ENCODE measurements around the gene SOCS2. TPM values are rescaled to one million over a fixed set of nuclear protein-coding genes. Genes with fewer than 3 reads are reported as not detected.

Gene SOCS2
- polyA plus RNA-seq, 2 of the 4 experiments (the other 2 are of a cell fraction): 21.8 to 22.2 TPM

DNA sequence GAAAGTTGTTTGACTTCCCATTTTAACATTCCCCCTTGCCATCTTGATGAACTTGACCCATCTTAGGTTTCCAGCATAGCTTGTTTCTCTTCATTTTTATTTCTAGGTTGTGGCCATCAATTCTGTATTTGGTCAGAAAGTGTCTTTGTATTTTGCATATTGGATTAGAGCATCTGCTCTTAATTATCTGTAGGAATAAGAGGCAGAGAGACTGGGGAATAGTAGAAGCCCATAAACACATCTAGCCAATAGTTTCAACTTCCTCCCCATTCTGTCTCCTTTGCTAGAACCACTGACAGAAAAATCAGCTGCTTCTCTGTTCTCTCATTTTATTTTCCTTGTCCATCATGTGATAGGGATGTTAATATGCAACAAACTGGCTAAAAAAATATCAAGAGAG, 8.2 kb downstream of the SOCS2 start:
- FAIRE-seq: no peak
- POLR2A ChIA-PET: interaction anchor here (0.7 kb wide), 1 partner anchor 69 kb away, joined by 7 read pairs; no protein-coding TSS in a partner anchor
- DNase-seq (ENCODE audit: low read depth in 1 of 2, low spot score in 1 of 2): no peak
- Histone ChIP-seq H3K4me2 (no peak overlapping the region), H3K4me3 (no peak overlapping the region), H3K9me3 (no peaks in the 10 kb centered on the region), H3K4me1 (no peaks in the 10 kb centered on the region), H3K27ac (no peak overlapping the region)
- TF ChIP-seq CBX8 (IDR thresholded peaks at IDR 0.05) (no peak), PHF8 (IDR thresholded peaks at IDR 0.05; ENCODE audit: borderline replicate concordance, low read depth) (no peak), ZNF302 (CRISPR knock-in tag; IDR thresholded peaks at IDR 0.05) (no peak), HOXA7 (CRISPR knock-in tag; IDR thresholded peaks at IDR 0.05) (no peak), HDAC2 (IDR thresholded peaks at IDR 0.05) (no peak), HOXB13 (CRISPR knock-in tag; IDR thresholded peaks at IDR 0.05; ENCODE audit: low read depth) (no peak), JUN (IDR thresholded peaks at IDR 0.05) (no peak), EHMT2 (IDR thresholded peaks at IDR 0.05; ENCODE audit: low read depth) (no peak), TFCP2L1 (CRISPR knock-in tag; IDR thresholded peaks at IDR 0.05) (no peak)
- TF ChIP-seq, protein P1, sequence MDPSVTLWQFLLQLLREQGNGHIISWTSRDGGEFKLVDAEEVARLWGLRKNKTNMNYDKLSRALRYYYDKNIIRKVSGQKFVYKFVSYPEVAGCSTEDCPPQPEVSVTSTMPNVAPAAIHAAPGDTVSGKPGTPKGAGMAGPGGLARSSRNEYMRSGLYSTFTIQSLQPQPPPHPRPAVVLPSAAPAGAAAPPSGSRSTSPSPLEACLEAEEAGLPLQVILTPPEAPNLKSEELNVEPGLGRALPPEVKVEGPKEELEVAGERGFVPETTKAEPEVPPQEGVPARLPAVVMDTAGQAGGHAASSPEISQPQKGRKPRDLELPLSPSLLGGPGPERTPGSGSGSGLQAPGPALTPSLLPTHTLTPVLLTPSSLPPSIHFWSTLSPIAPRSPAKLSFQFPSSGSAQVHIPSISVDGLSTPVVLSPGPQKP (IDR thresholded peaks at IDR 0.05; ENCODE audit: low read depth, low read length): no peak
- ATAC-seq: no peak
- CTCF ChIA-PET: interaction anchor here (0.6 to 5.6 kb wide), 9 partner anchors 8 to 521 kb away, joined by 3 to 39 read pairs (median 4); partner anchors contain the start of gene SOCS2

DNA sequence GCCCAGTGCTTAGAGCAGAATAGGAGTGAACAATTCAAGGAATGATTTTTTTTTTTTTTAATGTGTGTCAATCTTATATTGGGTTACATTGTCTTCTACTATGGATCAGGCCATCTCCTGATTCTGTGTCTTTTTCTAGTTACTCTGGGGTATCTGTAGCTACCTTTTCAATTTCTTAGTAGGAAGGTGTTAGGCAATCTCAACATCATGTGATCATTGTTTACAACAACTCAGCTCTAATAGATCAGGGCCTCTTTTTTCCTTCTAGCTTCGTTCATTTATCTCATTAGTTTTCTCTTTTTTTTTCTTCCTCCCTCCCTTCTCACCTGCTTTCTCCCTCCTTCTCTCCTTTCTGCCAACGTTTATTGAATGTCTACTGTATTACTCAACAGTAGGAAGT, 8.9 kb downstream of the SOCS2 start:
- FAIRE-seq (no peak), DNase-seq (ENCODE audit: low read depth in 1 of 2, low spot score in 1 of 2) (no peak), ATAC-seq (no peak)
- no peak overlapping the region for H3K27ac ChIP-seq
- 13% methylated on average over 2 of the region's 2 CpGs for WGBS (ENCODE audit: missing lambda C conversion rate)
- H3K9me3 ChIP-seq: no peaks in the 10 kb centered on the region
- POLR2A ChIA-PET: no interaction called here
- no peaks in the 10 kb centered on the region for H3K4me1 ChIP-seq
- TF ChIP-seq, protein P1 (IDR thresholded peaks at IDR 0.05; ENCODE audit: low read depth, low read length): no peak
- TF ChIP-seq FOXS1 (CRISPR knock-in tag; IDR thresholded peaks at IDR 0.05) (no peak), SMC3 (IDR thresholded peaks at IDR 0.05) (no peak), BHLHE40 (IDR thresholded peaks at IDR 0.05; ENCODE audit: low read depth, low read length) (no peak), CBX8 (IDR thresholded peaks at IDR 0.05) (no peak), POLR2A (IDR thresholded peaks at IDR 0.05; ENCODE audit: low read length) (no peak), PHF8 (IDR thresholded peaks at IDR 0.05; ENCODE audit: borderline replicate concordance, low read depth) (no peak), CEBPB (IDR thresholded peaks at IDR 0.05) (no peak), JUN (IDR thresholded peaks at IDR 0.05) (no peak), NFE2L2 (conservative IDR thresholded peaks at IDR 0.05; ENCODE audit: low read length) (no peak)
- TF ChIP-seq, protein P2, sequence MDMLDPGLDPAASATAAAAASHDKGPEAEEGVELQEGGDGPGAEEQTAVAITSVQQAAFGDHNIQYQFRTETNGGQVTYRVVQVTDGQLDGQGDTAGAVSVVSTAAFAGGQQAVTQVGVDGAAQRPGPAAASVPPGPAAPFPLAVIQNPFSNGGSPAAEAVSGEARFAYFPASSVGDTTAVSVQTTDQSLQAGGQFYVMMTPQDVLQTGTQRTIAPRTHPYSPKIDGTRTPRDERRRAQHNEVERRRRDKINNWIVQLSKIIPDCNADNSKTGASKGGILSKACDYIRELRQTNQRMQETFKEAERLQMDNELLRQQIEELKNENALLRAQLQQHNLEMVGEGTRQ (IDR thresholded peaks at IDR 0.05): no peak
- TF ChIP-seq, protein P3, sequence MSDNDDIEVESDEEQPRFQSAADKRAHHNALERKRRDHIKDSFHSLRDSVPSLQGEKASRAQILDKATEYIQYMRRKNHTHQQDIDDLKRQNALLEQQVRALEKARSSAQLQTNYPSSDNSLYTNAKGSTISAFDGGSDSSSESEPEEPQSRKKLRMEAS (IDR thresholded peaks at IDR 0.05): no peak
- no peak overlapping the region for H3K4me3 ChIP-seq
- H3K4me2 ChIP-seq: no peak overlapping the region
- CTCF ChIA-PET: interaction anchor here (0.9 to 5.6 kb wide), 6 partner anchors 9 to 520 kb away, joined by 3 to 39 read pairs (median 4); no protein-coding TSS in a partner anchor

DNA sequence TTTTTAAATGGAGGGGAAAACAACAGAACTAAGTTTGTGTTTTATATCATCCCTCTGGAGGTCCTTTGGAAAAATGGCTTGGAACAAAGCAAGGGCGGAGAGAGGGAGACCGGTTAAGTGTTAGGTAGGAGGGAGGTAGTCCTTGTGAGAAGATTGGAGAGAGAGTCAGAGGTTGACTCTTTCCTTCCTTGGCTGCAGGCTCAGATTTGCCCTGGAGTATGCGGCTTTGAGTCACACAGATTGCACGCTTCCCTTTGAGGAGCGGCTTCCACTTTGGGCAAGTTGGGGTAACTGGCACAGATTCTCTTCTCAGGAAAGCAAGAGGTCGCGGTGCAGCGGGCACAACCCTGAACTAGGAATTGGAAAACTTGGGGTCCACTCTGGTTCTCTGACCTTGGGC, 9.9 kb downstream of the SOCS2 start:
- ChIA-PET CTCF (interaction anchor here (1.5 to 5.6 kb wide), 2 partner anchors 95 to 519 kb away, joined by 4 to 39 read pairs; partner anchors contain the start of gene CRADD), POLR2A (no interaction called here)
- DNase-seq (ENCODE audit: low read depth in 1 of 2, low spot score in 1 of 2) (no peak), ATAC-seq (no peak), FAIRE-seq (no peak)
- Histone ChIP-seq H3K4me1 (no peaks in the 10 kb centered on the region), H3K4me2 (no peak overlapping the region), H3K27ac (no peak overlapping the region), H3K9me3 (no peaks in the 10 kb centered on the region), H3K4me3 (no peak overlapping the region)
- TF ChIP-seq POLR2AphosphoS2 (conservative IDR thresholded peaks at IDR 0.05; ENCODE audit: low read length) (no peak), KDM5A (IDR thresholded peaks at IDR 0.05) (no peak), RNF2 (IDR thresholded peaks at IDR 0.05; ENCODE audit: borderline replicate concordance, low read depth) (no peak), CHD4 (IDR thresholded peaks at IDR 0.05; ENCODE audit: borderline replicate concordance) (no peak), NPAS2 (CRISPR knock-in tag; IDR thresholded peaks at IDR 0.05; ENCODE audit: borderline replicate concordance) (no peak), CEBPB (IDR thresholded peaks at IDR 0.05) (no peak)
- WGBS (ENCODE audit: missing lambda C conversion rate): 93% methylated on average over 8 of the region's 8 CpGs
